HepG2 (cell line): Measurements from ENCODE around the gene BNIP1. TPM values are rescaled to one million over a fixed set of nuclear protein-coding genes. Genes with fewer than 3 reads are reported as not detected.

Experiments used
- ATAC-seq: fragments of 200-7000 bp; cut with Tn5 transposase; 3 replicates; pipeline ENCODE4 v1.9.1; 2020; ENCODE audit warnings: mild to moderate bottlenecking, moderate library complexity
- BruUV-seq: library from RNA; stranded (reverse); fragments of 400-500 nt; replicated peaks from 2 replicates; lab custom pipeline; 2021; lab: Mats Ljungman, UMichigan
- CTCF ChIA-PET: fragments of 300-600 bp; formaldehyde crosslinking; extraction: SDS; loops from one replicate; lab custom pipeline; 2021; ENCODE audit warnings: low total read pairs, inconsistent platforms, low intra/inter-chr PET ratio; lab: Yijun Ruan, JAX
- POLR2A ChIA-PET: fragments of 350-600 bp; sonication (Branson Sonifier 250); formaldehyde crosslinking; loops from one replicate; lab custom pipeline; 2020; ENCODE audit warnings: antibody characterized with exemption, inconsistent platforms; lab: Yijun Ruan, JAX
- DNase-seq: peaks from one replicate; pipeline ENCODE4 v3.0.0-alpha.2; 2015; ENCODE audit warnings: low spot score
- FAIRE-seq: peaks from 3 replicates; lab custom pipeline; 2011; peaks lifted over from hg19 to GRCh38; lab: Jason Lieb, UNC
- H2AFZ ChIP-seq: one replicate; pipeline ENCODE4 v1.6.1; 2011; ENCODE audit warnings: low read length, inconsistent platforms
- H3K27ac ChIP-seq: fragments of 300-600 bp; 3 replicates; pipeline ENCODE4 v1.8.0; 2011; ENCODE audit warnings: mixed run types, mild to moderate bottlenecking, mixed read lengths, low read length, inconsistent platforms; ENCODE audit not compliant: insufficient read depth; ENCODE audit errors: extremely low read length
- H3K27me3 ChIP-seq, 2 experiments: fragments of 200-600 bp in 1 of 2; 2 replicates in 1 of 2; 3 replicates in 1 of 2; pipeline versions ENCODE4 v1.6.0 to v1.8.0; 2011; ENCODE audit warnings: low read length in 2 of 2, mild to moderate bottlenecking in 2 of 2, moderate library complexity in 2 of 2, inconsistent platforms in 1 of 2; ENCODE audit not compliant: insufficient read depth in 2 of 2, control insufficient read depth in 1 of 2
- H3K36me3 ChIP-seq, 2 experiments: fragments of 200-600 bp in 1 of 2; replicated peaks in 1 of 2; 2 replicates in 1 of 2; 3 replicates in 1 of 2; pipeline versions ENCODE4 v1.5.1 to v1.8.0; 2011; ENCODE audit warnings: low read length in 2 of 2, inconsistent platforms in 1 of 2; ENCODE audit not compliant: insufficient read depth in 2 of 2, control insufficient read depth in 1 of 2
- H3K4me1 ChIP-seq: 2 replicates; pipeline ENCODE4 v1.5.1; 2012; ENCODE audit warnings: low read length, inconsistent platforms; ENCODE audit not compliant: insufficient read depth
- H3K4me2 ChIP-seq: 2 replicates; pipeline ENCODE4 v1.6.0; 2011; ENCODE audit warnings: low read depth, low read length, inconsistent platforms
- H3K4me3 ChIP-seq, 3 experiments: fragments of 200-600 bp in 1 of 3; sonication (generic), shearing (Covaris generic) in 1 of 3; replicated peaks in 1 of 3; 2 replicates each; pipeline ENCODE4 v1.5.1; 2011 to 2016; ENCODE audit warnings: low read length in 3 of 3, inconsistent platforms in 2 of 3, low read depth in 2 of 3, mild to moderate bottlenecking in 2 of 3, control low read depth in 1 of 3, mixed read lengths in 1 of 3; ENCODE audit not compliant: insufficient read depth in 1 of 3
- H3K79me2 ChIP-seq: one replicate; pipeline ENCODE4 v1.6.1; 2011; ENCODE audit warnings: low read length, inconsistent platforms; ENCODE audit not compliant: insufficient read depth
- H3K9ac ChIP-seq: 2 replicates; pipeline ENCODE4 v1.6.0; 2011; ENCODE audit warnings: mild to moderate bottlenecking, low read depth, low read length, inconsistent platforms; ENCODE audit not compliant: insufficient read depth
- H3K9me3 ChIP-seq: 2 replicates; pipeline ENCODE4 v1.5.1; 2012; ENCODE audit warnings: mild to moderate bottlenecking, low read length
- H4K20me1 ChIP-seq: 2 replicates; pipeline ENCODE4 v1.6.0; 2011; ENCODE audit warnings: inconsistent platforms, mild to moderate bottlenecking, low read length, moderate library complexity; ENCODE audit not compliant: insufficient read depth
- DDIT3 ChIP-seq: sonication (generic); formaldehyde crosslinking; IDR thresholded peaks from 2 replicates; pipeline ENCODE4 v1.4.0; 2020; ENCODE audit warnings: mild to moderate bottlenecking, missing genetic modification reagents
- DZIP1 ChIP-seq: sonication (generic); formaldehyde crosslinking; IDR thresholded peaks from 2 replicates; pipeline ENCODE4 v1.5.0; 2020; ENCODE audit warnings: mild to moderate bottlenecking, missing genetic modification reagents
- KLF15 ChIP-seq: sonication (generic); formaldehyde crosslinking; IDR thresholded peaks from 2 replicates; pipeline ENCODE4 v1.8.1; 2023; ENCODE audit warnings: borderline replicate concordance, mild to moderate bottlenecking, inconsistent platforms, missing genetic modification reagents, mixed read lengths
- MAFF ChIP-seq: IDR thresholded peaks from 2 replicates; pipeline ENCODE4 v1.6.1; 2011; ENCODE audit warnings: low read depth, low read length, improper control_type of control experiment
- MAFK ChIP-seq, 2 experiments: IDR thresholded peaks in 1 of 2; conservative IDR thresholded peaks in 1 of 2; 2 replicates each; pipeline ENCODE4 v1.6.1; 2011; ENCODE audit warnings: improper control_type of control experiment in 2 of 2, low read length in 2 of 2
- RFX1 ChIP-seq: fragments of 450-650 bp; IDR thresholded peaks from 2 replicates; pipeline ENCODE4 v1.6.1; 2017
- SYNCRIP ChIP-seq: fragments of 200-400 bp; formaldehyde crosslinking; IDR thresholded peaks from 2 replicates; pipeline ENCODE4 v1.6.1; 2018; ENCODE audit warnings: mild to moderate bottlenecking, low read depth, low read length; ENCODE audit not compliant: insufficient read depth
- ZNF547 ChIP-seq: sonication (generic); formaldehyde crosslinking; IDR thresholded peaks from 2 replicates; pipeline ENCODE4 v1.5.1; 2020; ENCODE audit warnings: mild to moderate bottlenecking, missing genetic modification reagents
- WGBS: methylation state at CpG from one replicate; pipeline ENCODE4 v1.1.6; 2017; ENCODE audit warnings: low lambda C conversion rate; 5-methylcytosine and 5-hydroxymethylcytosine counted together
- in situ Hi-C: cut with HindIII; loops from 2 replicates; pipeline ENCODE4 v1.10.0; 2017; ENCODE audit warnings: low pct_unique_long_range_greater_than_20kb; ENCODE audit not compliant: extremely low pct_ligation_motif_present
- intact Hi-C: fragments of 100-400 bp; cut with micrococcal nuclease; formaldehyde crosslinking; loops from one replicate; pipeline ENCODE4 v1.10.0; 2022; ENCODE audit not compliant: unreplicated experiment
- polyA plus RNA-seq, 8 experiments: library from polyadenylated mRNA; depleted of rRNA in 3 of 8; stranded (reverse) in 7 of 8; unstranded in 1 of 8; fragments of >200 nt; fragmentation: Illumina TruSeq in 4 of 8; extraction: Trizol in 4 of 8; gene quantifications; 2 replicates each; pipeline versions ENCODE4 v1.2.1 to v1.2.3, GENCODE V29; 2011 to 2016; ENCODE audit warnings: low read depth in 4 of 8, missing spikeins in 1 of 8, mixed read lengths in 1 of 8; ENCODE audit not compliant: insufficient read depth in 1 of 8
- total RNA-seq, 5 experiments: library from RNA; depleted of rRNA; stranded (reverse); fragments of >200 nt; fragmentation: Illumina TruSeq; extraction: Trizol; gene quantifications; 2 replicates each; pipeline ENCODE4 v1.2.3, GENCODE V29; 2016; ENCODE audit warnings: low read depth in 1 of 5

Gene BNIP1
- total and polyA plus RNA-seq, 2 of the 13 experiments (the other 11 are each of a cell fraction or from before 2014, with no cell fraction given) = 13.2 to 16.9 TPM

- no peaks in the 10 kb centered on the region for H3K79me2 ChIP-seq
- no peak for TF ChIP-seq RFX1
- TF ChIP-seq MAFK (conservative IDR thresholded peaks at IDR 0.05 in 1 of 2, IDR thresholded peaks at IDR 0.05 in 1 of 2; ENCODE audit: low read length in 2 of 2) = peak; percentile 47 to 79; a peak in 3 of 4 replicates
- peak; percentile 63; the same call in 1 of the 2 replicates for TF ChIP-seq MAFF
- TF ChIP-seq DZIP1 (CRISPR knock-in tag) = no peak
- 80% methylated on average over 3 of the region's 3 CpGs for WGBS
- no peak overlapping the region for H3K27ac ChIP-seq
- no peak overlapping the region for H3K9ac ChIP-seq
- H3K4me3 ChIP-seq = no peak overlapping the region
- CTCF ChIA-PET = no interaction called here
- H3K4me2 ChIP-seq = no peak overlapping the region
- POLR2A ChIA-PET = no interaction called here
- no TSS peak for BruUV-seq
- H3K9me3 ChIP-seq = no peaks in the 10 kb centered on the region
- ATAC-seq (no peak), FAIRE-seq (no peak), DNase-seq (no peak)
- H3K36me3 ChIP-seq = peaks cover 14 to 52% of the 10 kb centered on the region in 2 experiments
- H2AFZ ChIP-seq = no peak overlapping the region
- intact Hi-C loops = no loop called here
- in situ Hi-C loops = no loop called here
- no peaks in the 10 kb centered on the region for H3K4me1 ChIP-seq
- no peaks in the 10 kb centered on the region for H3K27me3 ChIP-seq
- H4K20me1 ChIP-seq = no peaks in the 10 kb centered on the region
These were observed 14.9 kb downstream of the BNIP1 start for GRCh38 chr5:173159256-173159655.

GRCh38 chr5:173161148-173161547 is 16.8 kb downstream of the BNIP1 start:
- FAIRE-seq (no peak), DNase-seq (no peak), ATAC-seq (no peak)
- Histone ChIP-seq H3K79me2 (no peaks in the 10 kb centered on the region), H3K4me3 (no peak overlapping the region), H3K4me2 (no peak overlapping the region), H3K9ac (no peak overlapping the region), H3K4me1 (0 out of 2 replicates have a peak, but pooled peaks cover 7% of the 10 kb centered on the region), H3K9me3 (no peaks in the 10 kb centered on the region), H3K27ac (no peak overlapping the region), H4K20me1 (no peaks in the 10 kb centered on the region), H2AFZ (no peak overlapping the region), H3K36me3 (peaks cover 12 to 43% of the 10 kb centered on the region in 2 experiments), H3K27me3 (no peaks in the 10 kb centered on the region)
- intact Hi-C loops (no loop called here), in situ Hi-C loops (no loop called here)
- no TSS peak for BruUV-seq
- POLR2A ChIA-PET = no interaction called here
- TF ChIP-seq KLF15 (no peak), ZNF547 (CRISPR knock-in tag) (no peak), SYNCRIP (no peak), DDIT3 (CRISPR knock-in tag) (no peak)
- 94% methylated on average over 5 of the region's 5 CpGs for WGBS
- CTCF ChIA-PET = no interaction called here
